GM12878 (cell line): ENCODE data around the gene IFNL3. TPM values are rescaled to one million over a fixed set of nuclear protein-coding genes. Genes with fewer than 3 reads are reported as not detected.

Experiments used
- ATAC-seq: fragments of 200-7000 bp; cut with Tn5 transposase; 3 replicates; pipeline ENCODE4 v1.9.1; 2020; ENCODE audit warnings: mild to moderate bottlenecking, moderate library complexity
- BruUV-seq: library from RNA; stranded (reverse); fragments of 400-500 nt; replicated peaks from 2 replicates; lab custom pipeline; 2021; lab: Mats Ljungman, UMichigan
- CTCF ChIA-PET: fragments of 300-600 bp; sonication (Branson Sonifier 250); formaldehyde crosslinking; extraction: SDS; loops from one replicate; lab custom pipeline; 2021; ENCODE audit warnings: inconsistent platforms; lab: Yijun Ruan, JAX
- POLR2A ChIA-PET: fragments of 350-600 bp; formaldehyde crosslinking; extraction: SDS; loops from one replicate; lab custom pipeline; 2021; ENCODE audit warnings: inconsistent platforms; lab: Charles Lee
- RAD21 ChIA-PET: fragments of 300-600 bp; sonication (Branson Sonifier 250); formaldehyde crosslinking; loops from one replicate; lab custom pipeline; 2023; ENCODE audit warnings: antibody characterized with exemption; ENCODE audit not compliant: unreplicated experiment; lab: Charles Lee
- SMC1A ChIA-PET: fragments of 300-600 bp; sonication (Branson Sonifier 250); formaldehyde crosslinking; loops from one replicate; lab custom pipeline; 2023; ENCODE audit not compliant: unreplicated experiment, uncharacterized antibody; lab: Charles Lee
- DNase-seq: peaks from one replicate; pipeline ENCODE4 v3.0.0-alpha.2; 2011; ENCODE audit warnings: low read depth, low spot score
- FAIRE-seq: peaks from 3 replicates; lab custom pipeline; 2011; peaks lifted over from hg19 to GRCh38; lab: Jason Lieb, UNC
- H2AFZ ChIP-seq: 2 replicates; pipeline ENCODE4 v1.6.0; 2011; ENCODE audit warnings: low read depth, low read length, control low read depth; ENCODE audit not compliant: control insufficient read depth
- H3K27ac ChIP-seq: 2 replicates; pipeline ENCODE4 v1.5.1; 2011; ENCODE audit warnings: control low read depth; ENCODE audit not compliant: control insufficient read depth, insufficient read depth
- H3K27me3 ChIP-seq, 2 experiments: replicated peaks in 1 of 2; 2 replicates each; pipeline versions ENCODE4 v1.6.0 to v1.6.1; 2011; ENCODE audit warnings: low read length in 1 of 2; ENCODE audit not compliant: control insufficient read depth in 2 of 2, insufficient read depth in 2 of 2
- H3K36me3 ChIP-seq, 2 experiments: 2 replicates each; pipeline ENCODE4 v1.5.1; 2011; ENCODE audit warnings: low read length in 1 of 2; ENCODE audit not compliant: control insufficient read depth in 2 of 2, insufficient read depth in 2 of 2
- H3K4me1 ChIP-seq: 2 replicates; pipeline ENCODE4 v1.6.1; 2011; ENCODE audit warnings: mild to moderate bottlenecking, low read length, moderate library complexity, mixed read lengths; ENCODE audit not compliant: control insufficient read depth, insufficient read depth
- H3K4me2 ChIP-seq: 2 replicates; pipeline ENCODE4 v1.6.0; 2011; ENCODE audit warnings: control low read depth; ENCODE audit not compliant: control insufficient read depth, insufficient read depth
- H3K4me3 ChIP-seq: fragments of 200-600 bp; sonication (generic); 2 replicates; pipeline ENCODE4 v1.5.1; 2016
- H3K79me2 ChIP-seq: 2 replicates; pipeline ENCODE4 v1.6.0; 2011; ENCODE audit warnings: low read length; ENCODE audit not compliant: control insufficient read depth, insufficient read depth
- H3K9ac ChIP-seq: 2 replicates; pipeline ENCODE4 v1.8.0; 2011; ENCODE audit warnings: low read length, control low read depth, mixed read lengths; ENCODE audit not compliant: control insufficient read depth, insufficient read depth
- H3K9me3 ChIP-seq: replicated peaks from 3 replicates; pipeline ENCODE4 v1.5.1; 2011; ENCODE audit warnings: mild to moderate bottlenecking, low read length; ENCODE audit not compliant: control insufficient read depth, insufficient read depth
- H4K20me1 ChIP-seq: 2 replicates; pipeline ENCODE4 v1.6.0; 2011; ENCODE audit not compliant: control insufficient read depth, insufficient read depth
- BRCA1 ChIP-seq: IDR thresholded peaks from 2 replicates; pipeline ENCODE4 v1.6.1; 2011; ENCODE audit warnings: low read depth, low read length, improper control_type of control experiment
- CHD1 ChIP-seq: IDR thresholded peaks from 2 replicates; pipeline ENCODE4 v1.6.1; 2012; ENCODE audit warnings: low read depth, low read length, improper control_type of control experiment
- CREB1 ChIP-seq: IDR thresholded peaks from 2 replicates; pipeline ENCODE4 v1.6.1; 2012; ENCODE audit warnings: low read depth, mild to moderate bottlenecking, inconsistent platforms
- HDAC2 ChIP-seq: fragments of 200-600 bp; sonication (generic); IDR thresholded peaks from 2 replicates; pipeline ENCODE4 v1.6.1; 2017
- MEF2B ChIP-seq: fragments of 450-650 bp; IDR thresholded peaks from 2 replicates; pipeline ENCODE4 v1.6.1; 2018; ENCODE audit warnings: mild to moderate bottlenecking, moderate library complexity; ENCODE audit not compliant: partially characterized antibody, poor library complexity, severe bottlenecking
- MTA2 ChIP-seq: fragments of 450-650 bp; IDR thresholded peaks from 2 replicates; pipeline ENCODE4 v1.6.1; 2016; ENCODE audit warnings: low read depth, mild to moderate bottlenecking, moderate library complexity
- NR2C2 ChIP-seq: IDR thresholded peaks from 2 replicates; pipeline ENCODE4 v1.6.1; 2011; ENCODE audit warnings: borderline replicate concordance, low read depth; ENCODE audit not compliant: control insufficient read depth, insufficient read length
- STAT3 ChIP-seq: IDR thresholded peaks from 2 replicates; pipeline ENCODE4 v1.6.1; 2011; ENCODE audit warnings: low read depth, low read length, improper control_type of control experiment
- WGBS: methylation state at CpG from one replicate; pipeline ENCODE4 v1.1.6; 2016; ENCODE audit warnings: low lambda C conversion rate; ENCODE audit not compliant: insufficient replicate concordance, insufficient coverage; ENCODE audit errors: missing lambda C conversion rate; 5-methylcytosine and 5-hydroxymethylcytosine counted together
- in situ Hi-C: fragments of 300-500 bp; cut with MboI; formaldehyde crosslinking; loops from 9 replicates; pipeline ENCODE4 v1.14.3; 2018; ENCODE audit warnings: mixed read lengths
- intact Hi-C: fragments of 100-400 bp; cut with micrococcal nuclease; formaldehyde crosslinking; loops from one replicate; pipeline ENCODE4 v1.14.2; 2022; ENCODE audit not compliant: unreplicated experiment
- polyA plus RNA-seq, 11 experiments: library from polyadenylated mRNA; depleted of rRNA in 4 of 11; unstranded in 6 of 11; stranded (reverse) in 5 of 11; fragments of >200 nt; fragmentation: Nextera tagmentation in 4 of 11; fragmentation: Illumina TruSeq in 1 of 11; extraction: Ambion mirVana in 4 of 11; extraction: Trizol in 1 of 11; gene quantifications; 1 replicate in 1 of 11; 2 replicates in 10 of 11; pipeline versions ENCODE4 v1.2.1 to v1.2.3, GENCODE V29; 2011 to 2016; ENCODE audit warnings: inconsistent platforms in 2 of 11, missing spikeins in 2 of 11, low read depth in 1 of 11
- total RNA-seq, 4 experiments: library from RNA; depleted of rRNA in 3 of 4; stranded (reverse); fragments of >200 nt in 3 of 4; fragmentation: Illumina TruSeq in 1 of 4; extraction: Trizol in 1 of 4; gene quantifications; 2 replicates each; pipeline versions ENCODE4 v1.2.1 to v1.2.3, GENCODE V29; 2013 to 2021
- TF ChIP-seq, protein P1 (sequence below): fragments of 450-650 bp; conservative IDR thresholded peaks from 2 replicates; pipeline ENCODE4 v1.6.1; 2017; ENCODE audit warnings: mild to moderate bottlenecking, moderate library complexity
- TF ChIP-seq, protein P2 (sequence below): fragments of 450-650 bp; IDR thresholded peaks from 2 replicates; pipeline ENCODE4 v1.6.1; 2017; ENCODE audit warnings: antibody characterized with exemption, mild to moderate bottlenecking, moderate library complexity
- TF ChIP-seq, protein P3 (sequence below): fragments of 450-650 bp; IDR thresholded peaks from 2 replicates; pipeline ENCODE4 v1.6.1; 2016; ENCODE audit warnings: mild to moderate bottlenecking

IFNL3 gene
- total and polyA plus RNA-seq, 10 of the 15 experiments (the other 5 are each of a cell fraction or from before 2014, with no cell fraction given), result not detected

DNA sequence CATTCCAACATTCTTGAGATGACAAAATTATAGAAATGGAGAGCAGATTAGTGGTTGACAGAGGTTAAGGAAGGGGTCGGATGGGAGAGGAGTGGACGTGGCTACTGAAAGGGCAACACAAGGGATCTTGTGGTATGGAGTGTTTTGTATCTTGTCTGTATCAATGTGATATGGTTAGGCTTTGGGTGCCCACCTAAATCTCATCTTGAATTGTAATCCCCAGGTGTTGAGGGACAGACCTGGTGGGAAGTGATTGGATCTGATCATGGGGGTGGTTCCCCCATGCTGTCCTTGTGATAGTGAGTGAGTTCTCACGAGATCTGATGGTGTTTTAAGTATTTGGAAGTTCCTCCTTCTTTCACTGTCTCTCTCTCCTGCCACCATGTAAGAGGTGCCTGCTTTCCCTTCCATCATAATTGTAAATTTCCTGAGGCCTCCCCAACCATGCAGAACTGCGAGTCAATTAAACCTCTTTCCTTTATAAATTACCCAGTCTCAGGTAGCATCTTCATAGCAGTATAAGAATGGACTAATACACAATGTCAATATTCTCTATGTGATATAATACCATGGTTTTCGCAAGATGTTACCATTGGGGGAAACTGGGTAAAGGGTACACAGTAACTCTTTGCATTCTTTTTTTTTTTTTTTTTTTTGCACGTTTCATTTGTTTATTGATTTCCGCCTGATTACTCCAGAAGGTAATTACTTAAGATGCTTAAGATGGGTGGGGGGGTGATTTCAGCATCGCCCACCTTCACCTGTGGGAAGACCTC is 8.8 kb upstream of the IFNL3 start:
- RAD21 ChIA-PET, result no interaction called here
- no peak for TF ChIP-seq CHD1
- TF ChIP-seq NR2C2, result no peak
- TF ChIP-seq, protein P1, sequence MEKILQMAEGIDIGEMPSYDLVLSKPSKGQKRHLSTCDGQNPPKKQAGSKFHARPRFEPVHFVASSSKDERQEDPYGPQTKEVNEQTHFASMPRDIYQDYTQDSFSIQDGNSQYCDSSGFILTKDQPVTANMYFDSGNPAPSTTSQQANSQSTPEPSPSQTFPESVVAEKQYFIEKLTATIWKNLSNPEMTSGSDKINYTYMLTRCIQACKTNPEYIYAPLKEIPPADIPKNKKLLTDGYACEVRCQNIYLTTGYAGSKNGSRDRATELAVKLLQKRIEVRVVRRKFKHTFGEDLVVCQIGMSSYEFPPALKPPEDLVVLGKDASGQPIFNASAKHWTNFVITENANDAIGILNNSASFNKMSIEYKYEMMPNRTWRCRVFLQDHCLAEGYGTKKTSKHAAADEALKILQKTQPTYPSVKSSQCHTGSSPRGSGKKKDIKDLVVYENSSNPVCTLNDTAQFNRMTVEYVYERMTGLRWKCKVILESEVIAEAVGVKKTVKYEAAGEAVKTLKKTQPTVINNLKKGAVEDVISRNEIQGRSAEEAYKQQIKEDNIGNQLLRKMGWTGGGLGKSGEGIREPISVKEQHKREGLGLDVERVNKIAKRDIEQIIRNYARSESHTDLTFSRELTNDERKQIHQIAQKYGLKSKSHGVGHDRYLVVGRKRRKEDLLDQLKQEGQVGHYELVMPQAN, result no peak
- TF ChIP-seq, all 136 proteins: peak for 0
- no peak overlapping the region for H3K9ac ChIP-seq
- H2AFZ ChIP-seq, result no peak overlapping the region
- H3K4me3 ChIP-seq, result no peak overlapping the region
- no peak for FAIRE-seq
- H3K27me3 ChIP-seq, result peaks cover 2% of the 10 kb centered on the region in 2 experiments; a peak in 3 of 4 replicates
- intact Hi-C loops (no loop called here), in situ Hi-C loops (no loop called here)
- H4K20me1 ChIP-seq, result no peaks in the 10 kb centered on the region
- H3K36me3 ChIP-seq, result no peaks in the 10 kb centered on the region
- H3K9me3 ChIP-seq, result no peaks in the 10 kb centered on the region
- ChIA-PET POLR2A (no interaction called here), SMC1A (interaction anchor here (1.1 kb wide), 1 partner anchor 40 kb away, joined by 6 read pairs; no protein-coding TSS in a partner anchor), CTCF (no interaction called here)
- no peaks in the 10 kb centered on the region for H3K79me2 ChIP-seq
- ATAC-seq, result no peak
- BruUV-seq, result no TSS peak
- DNase-seq, result no peak
- H3K27ac ChIP-seq, result no peak overlapping the region
- WGBS, result 40% methylated on average over 8 of the region's 8 CpGs
- H3K4me2 ChIP-seq, result no peak overlapping the region
- H3K4me1 ChIP-seq, result no peaks in the 10 kb centered on the region

DNA sequence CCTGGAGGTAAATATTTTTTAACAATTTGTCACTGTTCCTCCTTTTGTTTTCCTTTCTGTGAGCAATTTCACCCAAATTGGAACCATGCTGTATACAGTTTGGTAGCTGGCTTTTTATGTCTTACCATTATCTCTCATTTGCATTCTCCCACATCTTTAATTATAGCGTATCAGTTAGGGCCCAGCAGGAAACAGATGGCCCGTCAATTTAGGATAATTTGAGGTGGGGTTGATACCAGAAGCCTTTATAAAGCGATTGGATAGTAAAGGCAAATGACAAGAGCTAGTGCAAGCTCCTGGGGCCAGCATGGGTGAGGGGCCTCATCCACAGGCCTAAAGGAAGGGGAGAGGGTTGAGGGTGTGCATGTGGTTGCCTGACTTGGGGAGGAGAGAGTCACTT is 7.7 kb upstream of the IFNL3 start:
- no peak overlapping the region for H2AFZ ChIP-seq
- no peaks in the 10 kb centered on the region for H3K4me1 ChIP-seq
- H3K9ac ChIP-seq, result no peak overlapping the region
- H3K36me3 ChIP-seq, result no peaks in the 10 kb centered on the region
- no peak overlapping the region for H3K27ac ChIP-seq
- no peak for FAIRE-seq
- SMC1A ChIA-PET, result interaction anchor here (0.6 to 1.1 kb wide), 2 partner anchors 38 to 1965 kb away, joined by 3 to 6 read pairs; no protein-coding TSS in a partner anchor
- no peaks in the 10 kb centered on the region for H3K79me2 ChIP-seq
- RAD21 ChIA-PET, result no interaction called here
- H3K4me3 ChIP-seq, result no peak overlapping the region
- POLR2A ChIA-PET, result no interaction called here
- H3K27me3 ChIP-seq, result peaks cover 2% of the 10 kb centered on the region in 2 experiments; a peak in 3 of 4 replicates
- no peak for ATAC-seq
- in situ Hi-C loops, result no loop called here
- 1% methylated on average over 3 of the region's 3 CpGs for WGBS
- intact Hi-C loops, result no loop called here
- CTCF ChIA-PET, result no interaction called here
- BruUV-seq, result no TSS peak
- DNase-seq, result no peak
- H3K4me2 ChIP-seq, result no peak overlapping the region
- H3K9me3 ChIP-seq, result no peaks in the 10 kb centered on the region
- H4K20me1 ChIP-seq, result no peaks in the 10 kb centered on the region
- TF ChIP-seq, protein P2, sequence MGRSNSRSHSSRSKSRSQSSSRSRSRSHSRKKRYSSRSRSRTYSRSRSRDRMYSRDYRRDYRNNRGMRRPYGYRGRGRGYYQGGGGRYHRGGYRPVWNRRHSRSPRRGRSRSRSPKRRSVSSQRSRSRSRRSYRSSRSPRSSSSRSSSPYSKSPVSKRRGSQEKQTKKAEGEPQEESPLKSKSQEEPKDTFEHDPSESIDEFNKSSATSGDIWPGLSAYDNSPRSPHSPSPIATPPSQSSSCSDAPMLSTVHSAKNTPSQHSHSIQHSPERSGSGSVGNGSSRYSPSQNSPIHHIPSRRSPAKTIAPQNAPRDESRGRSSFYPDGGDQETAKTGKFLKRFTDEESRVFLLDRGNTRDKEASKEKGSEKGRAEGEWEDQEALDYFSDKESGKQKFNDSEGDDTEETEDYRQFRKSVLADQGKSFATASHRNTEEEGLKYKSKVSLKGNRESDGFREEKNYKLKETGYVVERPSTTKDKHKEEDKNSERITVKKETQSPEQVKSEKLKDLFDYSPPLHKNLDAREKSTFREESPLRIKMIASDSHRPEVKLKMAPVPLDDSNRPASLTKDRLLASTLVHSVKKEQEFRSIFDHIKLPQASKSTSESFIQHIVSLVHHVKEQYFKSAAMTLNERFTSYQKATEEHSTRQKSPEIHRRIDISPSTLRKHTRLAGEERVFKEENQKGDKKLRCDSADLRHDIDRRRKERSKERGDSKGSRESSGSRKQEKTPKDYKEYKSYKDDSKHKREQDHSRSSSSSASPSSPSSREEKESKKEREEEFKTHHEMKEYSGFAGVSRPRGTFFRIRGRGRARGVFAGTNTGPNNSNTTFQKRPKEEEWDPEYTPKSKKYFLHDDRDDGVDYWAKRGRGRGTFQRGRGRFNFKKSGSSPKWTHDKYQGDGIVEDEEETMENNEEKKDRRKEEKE, result no peak
- no peak for TF ChIP-seq HDAC2
- no peak for TF ChIP-seq STAT3
- no peak for TF ChIP-seq MEF2B
- no peak for TF ChIP-seq BRCA1
- TF ChIP-seq CREB1, result no peak
- TF ChIP-seq, protein P3, sequence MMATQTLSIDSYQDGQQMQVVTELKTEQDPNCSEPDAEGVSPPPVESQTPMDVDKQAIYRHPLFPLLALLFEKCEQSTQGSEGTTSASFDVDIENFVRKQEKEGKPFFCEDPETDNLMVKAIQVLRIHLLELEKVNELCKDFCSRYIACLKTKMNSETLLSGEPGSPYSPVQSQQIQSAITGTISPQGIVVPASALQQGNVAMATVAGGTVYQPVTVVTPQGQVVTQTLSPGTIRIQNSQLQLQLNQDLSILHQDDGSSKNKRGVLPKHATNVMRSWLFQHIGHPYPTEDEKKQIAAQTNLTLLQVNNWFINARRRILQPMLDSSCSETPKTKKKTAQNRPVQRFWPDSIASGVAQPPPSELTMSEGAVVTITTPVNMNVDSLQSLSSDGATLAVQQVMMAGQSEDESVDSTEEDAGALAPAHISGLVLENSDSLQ, result no peak
- TF ChIP-seq MTA2, result no peak
